HG03103 (cell line): Measurements from ENCODE around the gene KLF18.
"Not testable (repeated sequence)": the region's sequence is repeated elsewhere in the genome, so short reads cannot be mapped to it uniquely, and the experiment has no call there.

Experiments
- ATAC-seq: cut with Tn5 transposase; IDR thresholded peaks from one replicate; pipeline ENCODE4 v1.9.1; 2021; ENCODE audit warnings: low read depth; ENCODE audit not compliant: unreplicated experiment

Gene KLF18

DNA sequence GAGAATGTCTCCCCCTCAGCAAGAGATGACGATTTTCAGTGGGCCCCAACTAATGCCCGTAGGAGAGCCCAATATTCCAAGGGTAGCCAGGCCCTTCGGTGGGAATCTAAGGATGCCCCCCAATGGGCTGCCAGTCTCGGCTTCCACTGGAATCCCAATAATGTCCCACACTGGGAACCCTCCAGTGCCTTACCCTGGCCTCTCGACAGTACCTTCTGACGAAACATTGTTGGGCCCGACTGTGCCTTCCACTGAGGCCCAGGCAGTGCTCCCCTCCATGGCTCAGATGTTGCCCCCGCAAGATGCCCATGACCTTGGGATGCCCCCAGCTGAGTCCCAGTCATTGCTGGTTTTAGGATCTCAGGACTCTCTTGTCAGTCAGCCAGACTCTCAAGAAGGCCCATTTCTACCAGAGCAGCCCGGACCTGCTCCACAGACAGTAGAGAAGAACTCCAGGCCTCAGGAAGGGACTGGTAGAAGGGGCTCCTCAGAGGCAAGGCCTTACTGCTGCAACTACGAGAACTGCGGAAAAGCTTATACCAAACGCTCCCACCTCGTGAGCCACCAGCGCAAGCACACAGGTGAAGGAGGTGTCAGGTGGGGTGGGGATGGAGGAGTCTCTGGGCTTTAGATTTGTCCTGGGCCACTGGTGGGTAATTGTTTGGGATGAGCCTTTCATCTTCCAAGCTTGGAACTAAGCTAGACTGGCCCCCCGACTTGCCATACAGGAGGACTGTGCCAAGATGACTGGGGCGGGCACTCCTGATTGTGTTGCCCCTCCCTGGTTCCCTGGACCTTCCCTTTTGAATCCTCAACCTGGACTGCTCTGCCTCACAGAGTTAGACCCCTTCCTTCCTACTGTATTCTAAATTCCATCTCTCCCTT lies 11.6 kb downstream of the KLF18 start:
- no peak for ATAC-seq

DNA sequence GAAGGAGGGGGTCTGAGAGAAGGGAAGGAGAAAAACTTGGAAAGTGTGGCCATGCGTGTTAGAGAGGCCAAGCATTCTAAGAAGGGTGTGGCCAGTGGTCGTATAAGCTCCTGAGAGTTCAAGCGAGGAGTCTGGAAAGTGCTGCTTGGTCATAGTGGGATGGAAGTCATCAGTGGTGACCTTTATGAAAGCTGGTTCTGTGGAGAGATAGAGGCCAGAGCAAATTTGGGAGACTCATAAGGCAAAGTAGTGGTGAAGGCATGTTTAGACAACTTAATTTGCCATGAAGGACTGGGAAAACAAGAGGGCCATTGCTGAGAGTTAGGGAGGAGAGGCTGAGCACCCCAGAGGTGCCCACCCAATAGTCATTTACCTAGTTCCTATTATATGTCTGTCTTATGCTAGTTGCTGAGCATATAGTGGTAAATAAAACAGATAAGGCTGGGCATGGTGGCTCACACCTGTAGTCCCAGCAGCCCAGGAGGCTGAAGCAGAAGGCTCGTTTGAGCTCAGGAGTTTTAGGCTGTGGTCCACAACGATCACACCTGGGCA lies 21.0 kb downstream of the KLF18 start:
- no peak for ATAC-seq

DNA sequence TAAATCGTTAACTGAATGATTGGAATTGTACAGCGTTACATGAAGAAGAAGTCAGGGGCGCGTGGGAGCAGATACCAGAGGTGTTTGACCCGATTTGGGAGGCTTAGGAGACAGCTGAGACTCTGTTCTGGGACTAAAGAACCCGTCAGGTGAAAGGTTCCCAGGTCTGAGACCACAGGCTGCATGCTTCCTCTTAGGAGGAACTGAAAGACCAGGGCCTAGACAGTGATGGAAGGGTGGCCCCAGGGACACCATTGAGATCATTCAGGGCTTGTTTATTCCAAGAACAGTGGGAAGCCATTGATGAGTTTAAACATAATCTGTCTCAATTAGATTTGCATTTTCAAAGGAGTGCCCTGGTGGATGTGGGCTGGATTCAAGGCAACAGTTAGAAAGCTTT lies 21.9 kb downstream of the KLF18 start:
- ATAC-seq: no peak

DNA sequence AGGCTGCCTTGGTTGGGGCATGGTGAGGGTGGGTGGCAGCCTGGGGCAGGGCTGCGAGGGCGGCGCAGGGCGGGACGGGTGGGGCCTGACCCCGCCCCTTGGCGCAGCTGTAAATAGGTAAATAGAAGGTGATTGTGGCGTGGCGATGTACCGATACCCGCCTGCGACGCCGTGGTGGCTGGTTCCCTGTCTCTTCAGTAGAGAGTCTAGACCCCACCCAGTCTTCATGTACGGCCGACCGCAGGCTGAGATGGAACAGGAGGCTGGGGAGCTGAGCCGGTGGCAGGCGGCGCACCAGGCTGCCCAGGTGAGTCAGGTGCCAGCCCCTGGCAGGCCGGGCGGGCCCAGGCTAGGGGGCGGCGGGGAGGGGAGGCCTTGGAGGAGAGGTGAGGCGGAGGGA lies 22.7 kb downstream of the KLF18 start, which contains the start of gene KLF17:
KLF17 (plus strand) TSS at position 140 of the 400 bp plus-strand sequence; CDS start at position 227, 87 bp downstream.
- no peak for ATAC-seq

DNA sequence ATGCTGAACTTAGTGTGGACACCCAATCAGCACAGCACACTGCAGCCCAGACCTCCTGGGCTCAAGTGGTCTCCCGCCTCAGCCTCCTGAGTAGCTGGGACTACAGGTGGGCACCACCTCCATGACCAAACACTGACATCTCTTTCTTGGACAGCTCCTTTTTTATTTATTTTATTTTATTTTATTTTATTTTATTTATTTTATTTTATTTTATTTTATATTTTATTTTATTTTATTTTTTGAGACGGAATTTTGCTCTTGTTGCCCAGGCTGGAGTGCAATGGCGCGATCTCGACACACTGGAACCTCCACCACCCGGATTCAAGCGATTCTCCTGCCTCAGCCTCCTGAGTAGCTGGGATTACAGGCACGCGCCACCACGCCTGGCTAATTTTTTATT lies 24.2 kb downstream of the KLF18 start:
- ATAC-seq: not testable (repeated sequence)

DNA sequence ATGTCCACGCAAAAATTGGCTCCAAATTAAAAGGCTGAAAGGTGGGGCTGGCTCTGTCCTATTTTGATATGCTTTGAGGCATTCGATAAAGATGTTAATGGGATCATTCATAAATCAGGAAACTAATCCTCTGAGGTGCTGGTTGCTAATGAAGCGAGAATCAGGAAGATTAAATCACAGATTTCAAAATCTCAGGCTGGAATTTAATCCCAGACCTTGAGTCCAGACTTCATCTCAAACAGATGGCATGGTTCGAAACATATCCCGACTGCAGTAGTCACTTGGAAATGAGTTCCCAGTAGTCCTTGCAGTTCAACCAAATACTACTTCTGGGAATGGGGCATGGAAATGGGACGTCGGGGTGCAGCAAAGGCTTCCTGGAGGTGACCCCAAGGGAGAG lies 27.3 kb downstream of the KLF18 start:
- no peak for ATAC-seq

DNA sequence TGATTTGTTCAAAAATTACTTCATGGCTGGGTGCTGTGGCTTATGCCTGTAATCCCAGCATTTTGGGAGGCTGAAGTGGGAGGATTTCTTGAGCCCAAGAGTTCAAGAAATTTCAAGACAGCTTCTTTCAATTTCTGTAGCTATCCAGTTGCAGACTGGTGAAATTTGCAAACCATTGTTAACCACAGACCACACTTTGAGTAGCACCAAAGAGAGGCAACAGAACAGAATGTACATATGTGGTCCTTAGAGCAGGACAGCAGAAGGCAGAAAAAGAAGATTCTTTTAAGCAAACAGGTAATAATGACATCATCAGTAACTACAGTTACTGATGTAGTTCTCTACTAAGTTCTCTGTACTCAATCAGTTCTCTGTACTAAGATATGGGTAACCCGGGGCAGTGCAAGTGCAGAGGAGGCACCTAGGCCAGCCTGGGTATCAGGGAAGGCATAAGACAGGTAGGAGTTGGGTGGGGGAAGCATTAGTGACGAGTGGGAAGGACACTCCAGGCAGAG lies 28.3 kb downstream of the KLF18 start:
- ATAC-seq: no peak

DNA sequence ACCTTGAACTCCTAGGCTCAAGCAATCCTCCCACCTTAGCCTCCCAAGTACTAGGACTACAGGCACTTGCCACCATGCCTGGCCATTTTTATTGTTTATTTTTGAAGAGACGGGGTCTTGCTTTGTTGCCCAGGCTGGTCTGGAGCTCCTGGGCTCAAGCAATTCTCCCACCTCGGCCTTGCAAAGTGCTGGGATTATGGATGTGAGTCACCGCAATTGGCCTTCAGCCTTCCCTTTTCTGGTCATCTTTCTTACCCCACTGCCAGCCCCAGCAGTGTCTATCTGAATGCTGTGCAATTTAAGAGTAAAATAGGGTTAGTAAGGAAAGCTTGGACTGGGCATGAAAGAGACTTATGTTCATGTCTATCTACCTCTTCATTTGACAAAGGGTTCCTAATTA lies 28.9 kb downstream of the KLF18 start:
- no peak for ATAC-seq

DNA sequence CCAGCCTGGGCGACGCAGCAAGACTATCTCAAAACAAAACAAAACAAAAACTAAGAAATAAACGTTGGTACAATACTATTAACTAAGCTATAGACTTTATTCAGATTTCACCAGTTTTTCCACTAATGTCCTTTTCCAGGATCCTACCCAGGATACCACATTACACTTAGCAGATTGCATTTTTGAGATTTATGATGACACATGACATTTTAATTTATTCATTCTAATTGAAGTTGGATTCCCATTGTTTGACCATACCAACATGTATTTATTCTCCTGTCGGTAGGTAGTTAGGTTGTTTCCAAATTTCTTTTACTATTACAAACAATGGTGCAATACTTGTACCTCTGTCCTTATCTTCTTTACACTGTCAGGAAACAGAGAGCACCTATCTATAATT lies 29.6 kb downstream of the KLF18 start:
- ATAC-seq: no peak

DNA sequence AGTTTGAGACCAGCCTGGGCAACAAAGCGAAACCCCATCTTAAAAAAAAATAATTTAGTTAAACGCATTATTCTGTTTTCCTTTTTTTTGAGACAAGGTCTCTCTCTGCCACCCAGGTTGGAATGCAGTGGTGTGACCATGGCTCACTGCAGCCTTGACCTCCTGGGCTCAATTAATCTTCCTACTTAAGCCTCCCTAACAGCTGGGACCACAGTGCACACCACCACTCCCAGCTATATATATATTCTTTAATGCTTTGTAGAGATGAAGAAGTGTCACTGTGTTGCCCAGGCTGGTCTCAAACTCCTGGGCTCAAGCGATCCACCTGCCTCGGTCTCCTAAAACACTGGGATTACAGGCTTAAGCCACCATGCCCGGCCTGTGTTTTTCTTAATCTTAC lies 30.5 kb downstream of the KLF18 start:
- no peak for ATAC-seq

DNA sequence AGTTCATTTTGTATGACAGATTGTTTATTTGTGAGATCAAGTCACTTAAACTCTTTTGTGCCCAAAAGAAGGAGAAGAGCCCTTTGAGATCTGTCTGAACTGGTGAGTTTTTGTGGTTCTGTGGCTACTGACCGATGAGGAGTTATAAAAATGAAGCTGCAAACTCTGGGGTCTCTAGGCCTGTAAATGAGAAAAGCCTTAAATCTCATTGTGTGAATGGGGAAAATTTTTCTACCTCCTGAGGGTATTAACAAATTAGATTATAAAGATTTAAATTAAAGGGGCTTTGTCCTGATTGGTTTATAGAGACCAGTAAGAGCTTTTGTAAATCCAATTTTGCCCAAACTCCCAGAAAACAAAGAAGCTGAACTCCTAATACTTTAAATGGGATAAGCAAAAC lies 32.5 kb downstream of the KLF18 start:
- no peak for ATAC-seq

DNA sequence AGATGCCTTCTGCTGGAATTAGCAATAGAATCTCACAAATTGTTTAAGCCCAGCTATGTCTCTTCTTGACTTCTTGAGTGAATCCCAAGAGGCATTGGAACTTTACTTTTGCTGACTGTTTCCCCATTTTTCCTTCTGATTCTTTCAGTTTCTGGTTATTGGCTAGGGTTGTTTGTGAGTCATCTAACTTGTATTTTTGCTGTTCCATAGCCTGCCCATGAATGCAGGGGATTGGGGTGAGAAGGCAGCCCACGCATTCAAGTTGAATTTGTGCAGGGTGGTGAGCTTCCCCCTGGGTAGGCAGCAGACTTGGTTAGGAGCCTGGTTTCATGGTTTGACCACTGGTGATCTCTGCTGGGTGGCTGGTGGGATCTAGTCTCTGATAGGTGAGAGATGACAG lies 33.2 kb downstream of the KLF18 start:
- ATAC-seq: no peak

DNA sequence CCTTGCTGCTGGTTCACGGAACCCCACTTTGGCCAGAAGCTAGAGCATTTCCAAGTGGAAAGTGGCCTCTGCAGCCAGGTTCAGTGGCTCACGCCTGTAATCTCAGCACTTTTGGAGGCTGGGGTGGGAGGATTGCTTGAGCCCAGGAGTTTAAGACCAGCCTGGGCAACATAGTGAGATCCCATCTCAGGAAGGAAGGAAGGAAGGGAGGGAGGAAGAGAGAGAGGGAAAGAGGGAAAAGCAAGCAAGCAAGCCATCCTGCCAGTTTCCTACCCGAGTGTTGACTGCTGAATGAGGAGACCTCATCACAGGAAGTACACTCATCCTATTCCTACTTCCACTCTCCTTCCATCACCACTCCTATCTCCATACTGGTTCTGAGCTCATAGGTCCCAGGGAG lies 35.6 kb downstream of the KLF18 start:
- ATAC-seq: no peak

DNA sequence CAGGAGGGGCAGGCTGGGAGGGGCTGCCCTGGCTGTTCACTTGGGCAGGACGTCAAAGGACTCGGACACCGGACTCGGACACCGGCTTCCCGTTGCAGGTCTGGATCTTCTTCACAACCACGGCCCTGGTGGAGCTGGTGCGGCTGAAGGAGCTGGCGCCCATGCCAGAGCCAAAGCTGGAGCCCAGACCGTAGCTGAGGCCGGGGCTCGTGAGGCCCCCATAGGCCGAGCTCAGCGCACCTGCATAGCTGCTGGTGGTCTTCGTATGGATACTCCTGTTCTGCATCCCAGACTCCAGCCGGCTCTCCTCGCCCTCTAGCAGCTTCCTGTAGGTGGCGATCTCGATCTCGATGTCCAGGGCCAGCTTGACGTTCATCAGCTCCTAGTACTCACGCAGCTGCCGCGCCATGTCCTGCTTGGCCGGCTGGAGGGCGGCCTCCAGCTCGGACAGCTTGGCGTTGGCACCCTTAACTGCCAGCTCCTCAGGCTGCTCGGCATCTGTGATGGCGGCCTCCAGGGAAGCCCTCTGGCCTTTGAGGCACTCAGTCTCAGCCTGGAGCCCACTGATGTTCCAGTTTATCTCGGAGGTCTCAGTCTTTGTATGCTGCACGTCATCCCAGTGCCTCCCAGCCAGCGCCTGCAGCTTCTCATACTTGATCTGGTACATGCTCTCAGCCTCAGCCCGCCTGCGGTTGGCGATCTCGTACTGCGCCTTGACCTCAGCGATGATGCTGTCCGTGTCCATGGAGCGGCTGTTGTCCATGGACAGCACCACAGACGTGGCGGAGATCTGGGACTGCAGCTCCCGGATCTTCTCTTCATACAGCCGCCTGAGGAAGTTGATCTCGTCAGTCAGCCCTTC lies 37.9 kb downstream of the KLF18 start:
- no peak for ATAC-seq

DNA sequence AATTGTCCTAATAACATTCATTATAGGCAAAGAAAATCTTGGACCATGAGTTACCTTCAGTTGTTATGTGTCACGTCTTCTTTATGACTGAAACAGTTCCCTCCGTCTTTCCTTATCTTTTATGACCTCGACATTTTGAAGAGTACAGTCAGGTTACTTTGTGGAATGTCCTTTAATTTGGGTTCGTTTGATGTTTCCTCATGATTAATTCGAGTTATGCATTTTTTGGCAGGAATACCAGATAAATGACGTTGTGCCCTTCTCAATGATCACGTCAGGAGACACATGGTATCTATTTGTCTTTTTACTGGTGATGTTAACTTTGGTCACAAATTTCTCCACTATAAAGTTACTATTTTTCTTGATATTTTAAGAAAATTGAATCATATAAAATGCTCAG lies 40.1 kb downstream of the KLF18 start:
- ATAC-seq: no peak

DNA sequence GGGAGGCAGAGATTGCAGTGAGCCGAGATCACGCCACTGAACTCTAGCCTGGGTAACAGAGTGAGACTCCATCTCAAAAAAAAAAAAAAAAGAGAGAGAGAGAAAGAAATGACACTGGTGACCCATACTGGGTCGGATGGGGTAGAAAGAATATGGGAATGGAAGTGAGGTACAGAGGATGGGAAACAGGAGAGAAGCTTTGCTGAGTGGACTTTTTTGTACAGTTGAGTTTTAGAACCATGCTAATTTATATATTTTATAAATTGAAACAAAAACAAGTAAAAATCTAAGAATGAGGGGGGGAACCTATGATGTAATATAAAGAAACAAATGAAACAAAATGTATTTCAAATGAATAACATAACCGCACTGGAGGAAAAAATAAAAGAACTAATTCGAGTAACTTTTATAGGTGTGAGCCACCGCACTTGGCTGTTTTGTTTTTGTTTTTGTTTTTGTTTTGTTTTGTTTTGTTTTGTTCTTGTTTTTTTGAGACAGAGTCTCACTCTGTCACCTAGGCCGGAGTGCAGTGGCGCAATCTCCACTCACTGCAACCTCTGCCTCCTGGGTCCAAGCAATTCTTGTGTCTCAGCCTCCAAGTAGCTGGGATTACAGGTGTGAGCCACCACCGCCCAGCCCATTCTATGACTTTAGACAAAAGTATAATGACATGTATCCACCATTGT lies 41.1 kb downstream of the KLF18 start:
- no peak for ATAC-seq

DNA sequence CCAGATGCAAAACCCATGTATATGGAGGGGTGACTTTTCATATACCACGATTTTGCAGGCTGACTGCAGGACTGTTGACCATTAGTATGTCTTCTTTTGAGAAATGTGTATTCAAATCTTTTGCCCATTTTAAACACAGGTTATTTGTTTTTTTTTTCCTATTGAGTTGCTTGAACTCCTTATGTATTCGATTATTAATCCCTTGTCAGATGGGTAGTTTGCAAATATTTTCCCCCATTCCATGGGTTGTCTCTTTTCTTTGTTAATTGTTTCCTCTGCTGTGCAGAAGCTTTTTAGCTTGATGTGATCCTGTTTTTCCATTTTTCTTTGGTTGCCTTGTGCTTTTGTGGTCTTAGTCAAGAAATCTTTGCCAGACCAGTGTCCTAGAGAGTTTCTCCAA lies 47.4 kb downstream of the KLF18 start:
- ATAC-seq: no peak

DNA sequence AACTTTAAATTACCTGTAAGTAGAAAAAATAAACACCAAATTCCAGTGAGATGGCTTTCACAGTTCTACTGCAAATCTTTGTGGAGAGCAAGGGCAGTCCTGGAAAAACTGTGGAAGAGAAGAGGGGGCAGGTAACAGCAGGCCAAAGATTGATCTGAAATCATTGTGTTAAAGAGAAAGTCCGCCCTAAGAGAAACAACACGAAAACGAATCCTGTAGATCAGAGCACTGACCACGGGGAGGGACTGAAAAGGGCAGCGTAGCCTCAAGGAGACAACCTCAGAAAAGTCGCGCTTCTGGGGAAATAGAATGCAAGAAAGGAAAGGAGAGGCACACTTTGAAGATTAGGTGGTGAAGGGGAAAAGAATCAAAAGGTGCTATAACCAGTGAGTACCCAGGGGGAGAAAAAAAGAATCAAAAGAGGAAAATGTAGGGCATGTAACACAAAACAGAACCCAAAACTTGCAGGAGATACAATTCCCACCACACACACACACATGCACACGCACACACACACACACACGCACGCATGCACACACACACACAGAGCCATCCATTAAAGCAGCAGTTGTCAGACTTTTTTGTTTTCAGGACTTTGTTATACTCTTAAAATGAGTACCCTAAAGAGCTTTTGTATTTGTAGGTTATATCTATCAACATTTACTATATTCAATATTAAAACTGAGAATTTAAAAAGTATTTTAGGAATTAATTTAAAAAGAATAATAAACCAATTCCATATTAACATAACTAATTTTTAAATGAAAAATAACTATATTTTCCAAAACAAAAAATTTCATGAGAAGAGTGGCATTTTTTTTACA lies 50.8 kb downstream of the KLF18 start:
- ATAC-seq: no peak

DNA sequence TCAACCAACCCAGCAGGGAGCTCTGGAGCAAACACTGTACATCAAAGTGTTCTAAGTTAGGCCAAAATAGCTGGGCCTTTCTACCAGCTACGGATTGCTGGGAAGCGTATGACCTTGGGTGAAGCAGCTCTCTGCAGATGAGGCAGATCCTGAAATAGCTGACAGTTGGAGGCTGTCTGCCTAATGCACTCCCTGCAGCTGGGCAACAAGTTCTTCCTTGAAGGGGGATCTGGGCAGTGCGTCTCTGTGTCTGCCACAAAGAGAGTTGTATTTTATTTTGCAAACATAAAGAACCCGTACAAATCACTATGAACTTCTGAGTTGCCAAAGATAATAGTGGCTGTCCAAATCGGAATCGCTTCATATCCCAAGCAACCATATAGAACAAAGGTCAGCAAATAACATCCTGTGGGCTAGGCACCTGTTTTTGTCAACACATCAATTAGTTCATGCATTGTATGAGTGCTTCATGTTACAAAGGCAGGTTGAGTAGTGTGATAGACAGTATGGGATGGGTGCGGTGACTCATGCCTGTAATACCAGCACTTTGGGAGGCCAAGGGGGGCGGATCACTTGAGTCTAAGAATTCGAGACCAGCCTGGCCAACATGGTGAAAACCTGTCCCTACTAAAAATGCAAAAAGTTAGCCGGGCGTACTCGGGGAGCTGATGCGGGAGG lies 51.9 kb downstream of the KLF18 start:
- ATAC-seq: no peak
